ENCODE results near the gene ZNF664. TPM values are rescaled to one million over a fixed set of nuclear protein-coding genes. Genes with fewer than 3 reads are reported as not detected.

The ZNF664 gene
- total and polyA plus RNA-seq, 2 donors (not counting 1 experiment from before 2014, with no cell fraction given): 14.3 to 47.1 TPM

DNA sequence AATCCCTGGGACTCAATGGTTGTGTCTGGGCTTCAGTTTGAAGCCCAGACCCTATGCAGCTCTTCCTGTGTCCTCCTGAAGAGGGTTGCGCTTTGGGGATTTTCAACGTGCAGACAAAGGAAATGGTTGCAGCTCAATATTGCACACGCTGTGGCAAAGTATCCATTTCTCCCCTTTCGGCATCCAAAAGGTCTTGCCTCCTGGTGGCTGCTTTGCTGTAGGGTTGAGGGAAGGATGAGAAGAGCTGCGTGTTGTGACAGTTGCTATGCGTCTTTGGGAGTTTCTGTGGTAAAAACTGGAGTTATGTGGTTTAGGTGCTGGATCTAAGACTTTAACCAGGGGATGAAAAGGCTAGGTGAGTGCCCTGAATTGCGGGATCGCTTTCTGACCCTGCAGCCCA lies 71.0 kb downstream of the ZNF664 start:
- no peak overlapping the region for H3K4me2 ChIP-seq (replicated peaks; ENCODE audit: low read depth, low read length, poor library complexity, severe bottlenecking)
- 95% methylated on average over 8 of the region's 8 CpGs for WGBS (ENCODE audit: insufficient coverage)
- POLR2A ChIA-PET: no interaction called here
- Mint-ChIP-seq H3K27me3 (no peaks in the 10 kb centered on the region), H3K27ac (no peak overlapping the region), H3K4me1 (no peaks in the 10 kb centered on the region), H3K4me3 (no peak overlapping the region), H3K9me3 (ENCODE audit: insufficient read depth) (peaks cover 17% of the 10 kb centered on the region)
- H3K4me1 ChIP-seq (ENCODE audit: control insufficient read depth in 2 of 2, insufficient read depth in 2 of 2, low read length in 2 of 2): no peaks in the 10 kb centered on the region
- no peak overlapping the region for H2AFZ ChIP-seq (ENCODE audit: insufficient read depth, low read depth, low read length, poor library complexity, severe bottlenecking)
- H3K27ac ChIP-seq (ENCODE audit: low read length in 2 of 2): no peak overlapping the region
- TF ChIP-seq EZH2 (IDR thresholded peaks at IDR 0.05; ENCODE audit: borderline replicate concordance, insufficient read depth, low read depth, low read length, poor library complexity, severe bottlenecking): no peak
- DNase-seq (no peak), ATAC-seq (ENCODE audit: low read depth) (no peak)
- H3K4me3 ChIP-seq (ENCODE audit: control extremely low read depth in 1 of 5, extremely low read depth in 1 of 5, insufficient read depth in 1 of 5, low read depth in 2 of 5, low read length in 4 of 5): no peak overlapping the region
- intact Hi-C loops (cut with micrococcal nuclease): no loop called here
- H3K9me3 ChIP-seq (ENCODE audit: control extremely low read depth in 1 of 3, control insufficient read depth in 2 of 3, insufficient read depth in 1 of 3, low read length in 2 of 3): peaks cover 3 to 22% (median 13%) of the 10 kb centered on the region in 3 donors
- H3K9ac ChIP-seq (ENCODE audit: low read length): no peak overlapping the region
- CTCF ChIA-PET: interaction anchor here (1.3 to 1.4 kb wide), 2 partner anchors 19 to 723 kb away, joined by 3 to 4 read pairs; no protein-coding TSS in a partner anchor
- no peaks in the 10 kb centered on the region for H3K79me2 ChIP-seq (ENCODE audit: control insufficient read depth, insufficient read depth, low read length)
- no peaks in the 10 kb centered on the region for H4K20me1 ChIP-seq (ENCODE audit: control insufficient read depth, insufficient read depth, low read length, poor library complexity, severe bottlenecking)
- H3K36me3 ChIP-seq (replicated peaks in 1 of 2; ENCODE audit: control extremely low read depth in 1 of 2, control insufficient read depth in 1 of 2, extremely low read depth in 1 of 2, insufficient read depth in 2 of 2, low read length in 1 of 2): no peaks in the 10 kb centered on the region
- no peaks in the 10 kb centered on the region for H3K27me3 ChIP-seq (replicated peaks in 1 of 4; ENCODE audit: control extremely low read depth in 1 of 4, control insufficient read depth in 3 of 4, insufficient read depth in 4 of 4, low read length in 3 of 4)

DNA sequence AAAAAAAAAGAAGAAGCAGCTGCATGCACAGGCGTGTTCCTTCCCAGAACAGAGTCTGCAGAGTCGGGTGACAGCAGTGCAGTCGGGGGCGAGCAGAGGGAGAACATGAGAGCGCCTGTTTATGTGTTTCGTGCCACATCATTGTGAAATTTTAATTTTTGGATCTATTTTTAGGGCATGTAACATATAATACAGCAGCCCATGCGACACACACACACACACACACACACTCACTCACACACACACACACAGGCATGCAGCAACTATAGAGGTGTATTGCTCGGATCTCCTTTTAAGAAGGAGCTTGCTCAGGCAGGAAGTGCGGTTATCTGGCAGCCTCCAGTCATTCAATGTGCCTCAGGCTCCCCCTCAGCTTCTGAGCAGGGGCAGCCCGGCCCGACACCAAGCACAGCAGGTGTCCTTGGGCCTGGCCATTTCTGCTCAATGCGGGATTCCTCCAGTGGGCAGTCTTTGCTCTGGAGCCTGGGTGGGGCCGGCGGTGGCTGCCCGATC lies 71.8 kb downstream of the ZNF664 start:
- no peaks in the 10 kb centered on the region for H3K79me2 ChIP-seq (ENCODE audit: control insufficient read depth, insufficient read depth, low read length)
- DNase-seq (no peak), ATAC-seq (ENCODE audit: low read depth) (no peak)
- no peak overlapping the region for H3K4me2 ChIP-seq (replicated peaks; ENCODE audit: low read depth, low read length, poor library complexity, severe bottlenecking)
- WGBS (ENCODE audit: insufficient coverage): 62% methylated on average over 8 of the region's 15 CpGs
- H4K20me1 ChIP-seq (ENCODE audit: control insufficient read depth, insufficient read depth, low read length, poor library complexity, severe bottlenecking): no peaks in the 10 kb centered on the region
- H3K9me3 ChIP-seq (ENCODE audit: control extremely low read depth in 1 of 3, control insufficient read depth in 2 of 3, insufficient read depth in 1 of 3, low read length in 2 of 3): peaks cover 3 to 22% (median 16%) of the 10 kb centered on the region in 3 donors
- intact Hi-C loops (cut with micrococcal nuclease): no loop called here
- Mint-ChIP-seq H3K9me3 (ENCODE audit: insufficient read depth) (peaks cover 17% of the 10 kb centered on the region), H3K4me3 (no peak overlapping the region), H3K27ac (no peak overlapping the region), H3K27me3 (no peaks in the 10 kb centered on the region), H3K4me1 (no peaks in the 10 kb centered on the region)
- no peaks in the 10 kb centered on the region for H3K4me1 ChIP-seq (ENCODE audit: control insufficient read depth in 2 of 2, insufficient read depth in 2 of 2, low read length in 2 of 2)
- no peak overlapping the region for H3K27ac ChIP-seq (ENCODE audit: low read length in 2 of 2)
- H3K27me3 ChIP-seq (replicated peaks in 1 of 4; ENCODE audit: control extremely low read depth in 1 of 4, control insufficient read depth in 3 of 4, insufficient read depth in 4 of 4, low read length in 3 of 4): no peaks in the 10 kb centered on the region
- POLR2A ChIA-PET: no interaction called here
- H2AFZ ChIP-seq (ENCODE audit: insufficient read depth, low read depth, low read length, poor library complexity, severe bottlenecking): no peak overlapping the region
- no peak for TF ChIP-seq EZH2 (IDR thresholded peaks at IDR 0.05; ENCODE audit: borderline replicate concordance, insufficient read depth, low read depth, low read length, poor library complexity, severe bottlenecking)
- TF ChIP-seq, protein P1, sequence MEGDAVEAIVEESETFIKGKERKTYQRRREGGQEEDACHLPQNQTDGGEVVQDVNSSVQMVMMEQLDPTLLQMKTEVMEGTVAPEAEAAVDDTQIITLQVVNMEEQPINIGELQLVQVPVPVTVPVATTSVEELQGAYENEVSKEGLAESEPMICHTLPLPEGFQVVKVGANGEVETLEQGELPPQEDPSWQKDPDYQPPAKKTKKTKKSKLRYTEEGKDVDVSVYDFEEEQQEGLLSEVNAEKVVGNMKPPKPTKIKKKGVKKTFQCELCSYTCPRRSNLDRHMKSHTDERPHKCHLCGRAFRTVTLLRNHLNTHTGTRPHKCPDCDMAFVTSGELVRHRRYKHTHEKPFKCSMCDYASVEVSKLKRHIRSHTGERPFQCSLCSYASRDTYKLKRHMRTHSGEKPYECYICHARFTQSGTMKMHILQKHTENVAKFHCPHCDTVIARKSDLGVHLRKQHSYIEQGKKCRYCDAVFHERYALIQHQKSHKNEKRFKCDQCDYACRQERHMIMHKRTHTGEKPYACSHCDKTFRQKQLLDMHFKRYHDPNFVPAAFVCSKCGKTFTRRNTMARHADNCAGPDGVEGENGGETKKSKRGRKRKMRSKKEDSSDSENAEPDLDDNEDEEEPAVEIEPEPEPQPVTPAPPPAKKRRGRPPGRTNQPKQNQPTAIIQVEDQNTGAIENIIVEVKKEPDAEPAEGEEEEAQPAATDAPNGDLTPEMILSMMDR (IDR thresholded peaks at IDR 0.05): no peak
- no peak overlapping the region for H3K4me3 ChIP-seq (ENCODE audit: control extremely low read depth in 1 of 5, extremely low read depth in 1 of 5, insufficient read depth in 1 of 5, low read depth in 2 of 5, low read length in 4 of 5)
- CTCF ChIA-PET: no interaction called here
- no peaks in the 10 kb centered on the region for H3K36me3 ChIP-seq (replicated peaks in 1 of 2; ENCODE audit: control extremely low read depth in 1 of 2, control insufficient read depth in 1 of 2, extremely low read depth in 1 of 2, insufficient read depth in 2 of 2, low read length in 1 of 2)
- H3K9ac ChIP-seq (ENCODE audit: low read length): no peak overlapping the region
